ENCODE measurements around the gene NASP.
A peak's percentile ranks its signal among the peaks of the same experiment; 100 is the strongest.

The NASP gene

DNA sequence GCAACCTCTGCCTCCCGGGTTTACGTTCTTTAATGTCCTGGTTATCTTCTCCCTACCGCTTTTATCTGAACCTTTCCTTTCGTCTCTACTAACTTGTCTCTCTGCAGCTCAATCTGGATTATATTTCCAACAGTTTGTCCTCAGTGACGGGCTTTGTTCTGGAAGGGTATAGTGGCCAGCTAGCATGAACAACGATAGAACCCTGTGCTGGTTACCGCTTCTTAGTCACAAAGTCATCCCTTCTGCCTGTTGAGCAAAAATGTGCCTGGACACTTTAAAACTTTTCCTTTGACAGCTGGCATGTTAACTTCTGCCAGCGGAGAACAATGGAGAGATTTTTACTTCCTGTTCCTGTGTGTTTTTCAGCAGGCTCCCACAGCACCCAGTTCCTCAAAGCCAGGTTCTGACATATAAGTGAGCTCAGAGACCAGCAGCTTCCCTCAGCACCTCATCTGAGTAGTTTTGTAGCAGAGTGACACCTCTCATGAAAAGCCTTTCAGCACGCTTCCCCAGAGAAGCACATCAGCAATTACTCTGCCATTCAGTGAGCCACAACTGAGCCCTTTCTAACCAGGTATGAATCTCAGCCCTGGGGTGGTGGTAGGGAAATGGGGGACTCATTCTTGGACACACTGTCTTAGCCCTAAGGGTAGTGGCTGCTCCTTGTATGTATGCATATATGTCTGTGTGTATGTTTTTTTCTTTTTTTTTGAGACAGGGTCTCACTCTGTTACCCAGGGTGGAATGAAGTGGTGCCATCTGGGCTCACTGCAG lies 63.6 kb downstream of the NASP start:
- peak overlapping the region; percentile 68 for H3K27ac Mint-ChIP-seq
- H3K9me3 Mint-ChIP-seq, result no peaks in the 10 kb centered on the region
- DNase-seq (no peak), ATAC-seq (replicated peaks) (peak; percentile 57 to 67)
- peaks cover 35 to 51% of the 10 kb centered on the region in 2 donors for H3K36me3 Mint-ChIP-seq
- H3K4me1 Mint-ChIP-seq, result peaks cover 12 to 33% of the 10 kb centered on the region in 2 donors
- H3K4me3 Mint-ChIP-seq, result no peak overlapping the region
- no peaks in the 10 kb centered on the region for H3K27me3 Mint-ChIP-seq

- no peak for ATAC-seq (replicated peaks)
- Mint-ChIP-seq H3K4me3 (no peak overlapping the region), H3K36me3 (peaks cover 23 to 54% of the 10 kb centered on the region in 2 donors), H3K9me3 (no peaks in the 10 kb centered on the region), H3K4me1 (peaks cover 0 to 2% of the 10 kb centered on the region in 2 donors), H3K27me3 (no peaks in the 10 kb centered on the region), H3K27ac (no peak overlapping the region)
- no peak for DNase-seq
Observed at GRCh38 chr1:45654540-45655280, 70.9 kb downstream of the NASP start.

DNA sequence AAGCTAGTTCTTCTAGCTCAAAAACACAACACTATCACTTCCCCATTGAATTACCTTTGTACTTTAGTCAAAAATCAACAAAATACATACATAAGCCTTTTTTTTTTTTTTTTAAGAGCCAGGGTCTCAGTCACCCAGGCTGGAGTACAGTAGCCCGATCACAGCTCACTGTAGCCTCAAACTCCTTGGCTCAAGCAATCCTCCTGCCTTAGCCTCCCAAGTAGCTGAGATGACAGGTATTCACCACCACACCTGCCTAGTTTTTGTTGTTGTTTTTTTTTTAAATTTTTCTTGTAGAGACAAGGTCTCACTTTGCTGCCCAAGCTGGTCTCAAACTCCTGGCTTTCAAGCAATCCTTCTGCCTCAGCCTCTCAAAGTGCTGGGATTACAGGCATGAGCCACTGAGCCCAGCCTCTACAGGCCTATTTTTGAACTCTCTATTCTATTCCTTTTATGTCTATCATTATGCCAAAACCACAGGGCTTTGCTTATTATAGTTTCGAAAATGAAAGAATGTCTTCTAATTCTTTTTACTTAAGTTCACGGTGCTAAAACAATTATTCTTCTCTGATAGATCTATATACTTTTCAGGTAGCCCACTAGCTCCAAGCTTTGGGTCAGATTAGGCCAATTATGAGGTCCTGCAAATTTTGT lies 72.9 kb downstream of the NASP start:
- Mint-ChIP-seq H3K9me3 (no peaks in the 10 kb centered on the region), H3K27ac (peak overlapping the region; percentile 20), H3K27me3 (no peaks in the 10 kb centered on the region), H3K36me3 (peaks cover 24 to 45% of the 10 kb centered on the region in 2 donors), H3K4me3 (no peak overlapping the region), H3K4me1 (no peaks in the 10 kb centered on the region)
- no peak for DNase-seq
- no peak for ATAC-seq (replicated peaks)

GRCh38 chr1:45658171-45658570 lies 74.3 kb downstream of the NASP start:
- DNase-seq, result no peak
- ATAC-seq (replicated peaks), result no peak
- H3K36me3 Mint-ChIP-seq, result peaks cover 21 to 35% of the 10 kb centered on the region in 2 donors
- peaks cover 0 to 7% of the 10 kb centered on the region in 2 donors for H3K4me1 Mint-ChIP-seq
- no peaks in the 10 kb centered on the region for H3K9me3 Mint-ChIP-seq
- no peak overlapping the region for H3K4me3 Mint-ChIP-seq
- H3K27me3 Mint-ChIP-seq, result no peaks in the 10 kb centered on the region
- peak overlapping the region; percentile 1 for H3K27ac Mint-ChIP-seq

GRCh38 chr1:45659222-45659621 lies 75.4 kb downstream of the NASP start:
- ATAC-seq (replicated peaks), result no peak
- Mint-ChIP-seq H3K27ac (no peak overlapping the region), H3K9me3 (no peaks in the 10 kb centered on the region), H3K4me3 (no peak overlapping the region), H3K27me3 (no peaks in the 10 kb centered on the region), H3K4me1 (peaks cover 0 to 15% of the 10 kb centered on the region in 2 donors), H3K36me3 (peaks cover 24 to 35% of the 10 kb centered on the region in 2 donors)
- DNase-seq, result no peak

GRCh38 chr1:45660336-45660735 lies 76.5 kb downstream of the NASP start:
- H3K4me3 Mint-ChIP-seq, result no peak overlapping the region
- H3K9me3 Mint-ChIP-seq, result no peaks in the 10 kb centered on the region
- DNase-seq (no peak), ATAC-seq (replicated peaks) (no peak)
- peaks cover 0 to 15% of the 10 kb centered on the region in 2 donors for H3K4me1 Mint-ChIP-seq
- no peak overlapping the region for H3K27ac Mint-ChIP-seq
- H3K27me3 Mint-ChIP-seq, result no peaks in the 10 kb centered on the region
- peaks cover 22 to 27% of the 10 kb centered on the region in 2 donors for H3K36me3 Mint-ChIP-seq

DNA sequence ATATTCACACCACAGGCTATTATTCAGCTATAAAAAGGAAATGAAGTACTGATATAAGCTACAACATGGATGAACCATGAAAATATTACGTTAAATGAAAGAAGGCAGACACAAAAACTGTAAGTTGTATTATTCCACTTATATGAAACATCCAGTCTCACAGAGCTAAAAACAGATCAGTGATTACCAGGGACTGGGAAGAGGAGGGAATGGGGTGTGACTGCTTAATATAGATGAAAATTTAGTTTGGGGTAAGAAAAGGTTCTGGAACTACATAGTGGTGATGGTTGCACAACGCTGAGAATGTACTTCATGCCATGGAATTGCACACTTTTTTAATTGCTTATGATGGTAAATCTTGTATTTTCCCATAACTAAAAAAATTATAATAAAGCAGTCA lies 83.0 kb downstream of the NASP start:
- Mint-ChIP-seq H3K9me3 (no peaks in the 10 kb centered on the region), H3K27me3 (no peaks in the 10 kb centered on the region), H3K27ac (no peak overlapping the region), H3K4me3 (no peak overlapping the region), H3K4me1 (peaks cover 16 to 46% of the 10 kb centered on the region in 2 donors), H3K36me3 (peaks cover 16 to 23% of the 10 kb centered on the region in 2 donors)
- DNase-seq (no peak), ATAC-seq (replicated peaks) (no peak)

DNA sequence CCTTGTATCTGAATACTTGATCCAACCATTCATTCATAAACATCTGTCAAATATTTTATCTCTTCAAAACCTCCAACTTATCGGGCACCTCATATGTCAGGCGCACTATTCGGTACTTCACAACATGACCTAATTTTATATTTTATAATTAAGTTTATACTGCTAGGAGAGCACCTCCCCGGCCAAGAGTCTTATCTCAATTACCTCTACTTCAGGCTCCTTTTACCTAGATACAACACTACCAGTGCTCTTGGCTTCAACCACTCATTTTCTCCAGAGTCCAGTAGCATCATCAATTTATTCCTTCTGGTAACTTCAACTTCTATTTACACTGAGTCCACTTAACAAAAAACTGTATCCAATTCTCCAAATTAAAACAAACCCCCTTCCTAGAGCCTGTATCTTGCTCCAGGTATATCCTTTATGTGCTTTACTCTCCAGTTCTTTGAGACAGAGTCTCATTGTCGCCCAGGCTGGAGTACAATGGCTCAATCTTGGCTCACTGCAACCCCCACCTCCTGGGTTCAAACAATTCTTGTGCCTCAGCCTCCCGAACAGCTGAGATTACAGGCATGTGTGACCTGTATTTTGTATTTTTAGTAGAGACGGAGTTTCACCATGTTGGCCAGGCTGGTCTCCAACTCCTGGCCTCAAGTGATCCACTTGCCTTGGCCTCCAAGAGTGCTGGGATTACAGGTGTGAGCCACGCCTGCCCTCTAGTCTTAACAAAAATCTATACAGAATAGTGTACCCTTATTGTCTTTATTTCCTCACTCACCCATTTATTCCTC lies 83.7 kb downstream of the NASP start:
- Mint-ChIP-seq H3K9me3 (no peaks in the 10 kb centered on the region), H3K4me1 (peaks cover 17 to 47% of the 10 kb centered on the region in 2 donors), H3K27me3 (no peaks in the 10 kb centered on the region), H3K4me3 (no peak overlapping the region), H3K36me3 (peaks cover 16 to 25% of the 10 kb centered on the region in 2 donors), H3K27ac (no peak overlapping the region)
- ATAC-seq (replicated peaks), result no peak
- no peak for DNase-seq
